Right cardiac atrium (tissue), 5 donors: Measurements from ENCODE around the gene GDF9. TPM values are rescaled to one million over a fixed set of nuclear protein-coding genes. Genes with fewer than 3 reads are reported as not detected.

Experiments used
- ATAC-seq, 2 donors: fragments of 200-7000 bp; cut with Tn5 transposase; one replicate each; pipeline versions ENCODE4 v1.8.0 to v1.9.1; 2020; ENCODE audit warnings: moderate library complexity in 2 of 2, mild to moderate bottlenecking in 1 of 2
- DNase-seq, 3 donors: peaks; one replicate each; pipeline ENCODE4 v3.0.0-alpha.2; 2020
- H3K27ac ChIP-seq: one replicate; pipeline ENCODE4 v1.5.1; 2013; ENCODE audit warnings: mild to moderate bottlenecking, low read length, control low read depth, moderate library complexity
- H3K27me3 ChIP-seq: one replicate; pipeline ENCODE4 v1.6.1; 2013; ENCODE audit not compliant: control insufficient read depth, insufficient read depth
- H3K4me1 ChIP-seq: one replicate; pipeline ENCODE4 v1.6.1; 2013; ENCODE audit warnings: low read length; ENCODE audit not compliant: control insufficient read depth, insufficient read depth
- H3K4me3 ChIP-seq: one replicate; pipeline ENCODE4 v1.5.1; 2013; ENCODE audit warnings: low read length, control low read depth
- H3K9me3 ChIP-seq: one replicate; pipeline ENCODE4 v1.6.1; 2013; ENCODE audit warnings: low read length; ENCODE audit not compliant: control insufficient read depth
- WGBS: extraction: QIAGEN DNeasy Blood & Tissue Kit; methylation state at CpG from one replicate; pipeline ENCODE4 v1.1.7; 2013; 5-methylcytosine and 5-hydroxymethylcytosine counted together
- intact Hi-C, 4 donors: fragments of 100-400 bp; cut with DNase I; formaldehyde crosslinking; loops; one replicate each; pipeline versions ENCODE4 v1.11.0 to v1.14.0; 2022 to 2023
- polyA plus RNA-seq: library from polyadenylated mRNA; stranded (reverse); fragments of 200-250 nt; gene quantifications from one replicate; pipeline ENCODE4 v1.2.3, GENCODE V29; 2013
- total RNA-seq, 4 donors: library from RNA; stranded (reverse); fragmentation: NEBNext Ultra II Directional; extraction: Animal tissue kit (Norgen Biotek cat#: 25700); gene quantifications; one replicate each; pipeline ENCODE4 v1.2.1, GENCODE V29; 2021
- donor health status: healthy with polysubstance abuse.
- donor health status: DM: no; HTN: yes; CAD: no.
- donor health status: DM: no; HTN: no; CAD: no.
- donor health status: DM: no; HTN: yes; CAD: no; lungs with severe emphysema.
- donor health status: DM: yes; HTN: yes; CAD: no.

Gene GDF9
- total and polyA plus RNA-seq, 5 donors, result 0.09 to 0.54 (median 0.16) TPM; not detected in 1

- Histone ChIP-seq H3K9me3 (no peaks in the 10 kb centered on the region), H3K27ac (no peak overlapping the region), H3K4me3 (peak overlapping the region; percentile 42), H3K4me1 (no peaks in the 10 kb centered on the region), H3K27me3 (no peaks in the 10 kb centered on the region)
- WGBS, result 47% methylated on average over 43 of the region's 43 CpGs
- intact Hi-C loops, result loop anchor here in 2 of 4 donors (10.0 kb wide), 2 partner anchors 301 to 441 kb away; no protein-coding TSS in a partner anchor
- ATAC-seq, result no peak
- DNase-seq, result peak in 2 of 3 donors; percentile 54 to 56
These were observed 40.4 kb downstream of the GDF9 start for GRCh38 chr5:132825834-132826391.

- peak; percentile 28 to 56 (median 53) for DNase-seq
- H3K4me3 ChIP-seq, result peak overlapping the region; percentile 42
- no peaks in the 10 kb centered on the region for H3K9me3 ChIP-seq
- ATAC-seq, result no peak
- no peaks in the 10 kb centered on the region for H3K27me3 ChIP-seq
- intact Hi-C loops, result loop anchor here in 2 of 4 donors (10.0 kb wide), 2 partner anchors 300 to 440 kb away; no protein-coding TSS in a partner anchor
- WGBS, result 42% methylated on average over 71 of the region's 71 CpGs
- no peaks in the 10 kb centered on the region for H3K4me1 ChIP-seq
- H3K27ac ChIP-seq, result no peak overlapping the region
These were observed 41.0 kb downstream of the GDF9 start for GRCh38 chr5:132825033-132825833.

- Histone ChIP-seq H3K4me1 (no peaks in the 10 kb centered on the region), H3K9me3 (no peaks in the 10 kb centered on the region), H3K4me3 (no peak overlapping the region), H3K27ac (no peak overlapping the region), H3K27me3 (no peaks in the 10 kb centered on the region)
- ATAC-seq (no peak), DNase-seq (no peak)
- intact Hi-C loops, result loop anchor here in 2 of 4 donors (10.0 kb wide), 2 partner anchors 300 to 440 kb away; no protein-coding TSS in a partner anchor
- 97% methylated on average over 3 of the region's 3 CpGs for WGBS
These were observed 41.8 kb downstream of the GDF9 start for GRCh38 chr5:132824426-132824825.

GRCh38 chr5:132823481-132824050 is 42.7 kb downstream of the GDF9 start:
- no peak overlapping the region for H3K27ac ChIP-seq
- no peaks in the 10 kb centered on the region for H3K9me3 ChIP-seq
- no peaks in the 10 kb centered on the region for H3K4me1 ChIP-seq
- intact Hi-C loops, result loop anchor here in 2 of 4 donors (10.0 kb wide), 2 partner anchors 299 to 439 kb away; no protein-coding TSS in a partner anchor
- WGBS, result 91% methylated on average over 7 of the region's 7 CpGs
- no peak overlapping the region for H3K4me3 ChIP-seq
- DNase-seq, result no peak
- peak in 1 of 2 donors; percentile 6 for ATAC-seq
- no peaks in the 10 kb centered on the region for H3K27me3 ChIP-seq

DNA sequence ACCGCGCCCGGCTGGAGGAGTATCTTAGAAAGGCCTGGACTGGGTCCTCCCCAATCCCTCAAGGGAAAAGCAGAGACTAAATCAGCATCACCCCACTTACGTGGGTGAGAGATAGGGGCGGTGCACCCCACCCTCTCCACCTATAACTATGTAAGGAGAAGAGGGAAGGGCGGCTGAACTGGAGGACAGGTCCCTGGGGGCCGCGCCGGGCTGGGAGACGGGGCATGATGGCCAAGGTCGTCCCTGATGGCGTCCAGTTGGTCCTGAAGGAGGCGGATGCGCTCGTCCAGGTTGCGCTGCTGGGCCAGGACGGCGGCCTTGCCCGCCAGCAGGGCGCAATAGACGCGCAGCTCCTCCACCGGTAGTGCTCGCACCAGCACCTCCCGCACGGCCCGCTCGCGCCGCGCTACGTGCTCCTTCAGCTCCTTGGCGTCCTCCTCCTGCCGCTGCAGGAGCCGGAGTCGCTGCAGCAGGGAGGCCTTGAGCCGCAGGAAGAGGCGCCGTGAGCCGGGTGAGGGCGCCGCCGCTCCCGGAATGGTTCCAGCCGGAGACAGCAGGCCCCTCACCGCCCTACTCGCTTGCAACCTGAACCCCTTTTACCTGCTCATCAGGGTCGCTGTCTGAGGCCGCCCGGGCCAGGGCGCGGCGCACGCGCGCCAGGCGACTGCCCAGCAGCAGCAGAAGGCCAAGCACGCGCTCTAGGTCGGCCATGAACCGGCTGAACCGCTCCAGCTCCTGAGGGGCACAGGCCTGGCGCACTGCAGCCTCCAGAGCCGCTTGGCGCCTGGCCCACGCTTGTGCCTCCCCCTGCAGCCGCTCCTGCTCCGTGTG is 43.4 kb downstream of the GDF9 start:
- 33% methylated on average over 68 of the region's 68 CpGs for WGBS
- Histone ChIP-seq H3K27me3 (no peaks in the 10 kb centered on the region), H3K9me3 (no peaks in the 10 kb centered on the region), H3K4me3 (no peak overlapping the region), H3K27ac (no peak overlapping the region), H3K4me1 (no peaks in the 10 kb centered on the region)
- DNase-seq, result peak in 2 of 3 donors; percentile 67 to 69
- peak; percentile 4 to 5 for ATAC-seq
- intact Hi-C loops, result loop anchor here in 2 of 4 donors (10.0 kb wide), 2 partner anchors 298 to 438 kb away; no protein-coding TSS in a partner anchor

DNA sequence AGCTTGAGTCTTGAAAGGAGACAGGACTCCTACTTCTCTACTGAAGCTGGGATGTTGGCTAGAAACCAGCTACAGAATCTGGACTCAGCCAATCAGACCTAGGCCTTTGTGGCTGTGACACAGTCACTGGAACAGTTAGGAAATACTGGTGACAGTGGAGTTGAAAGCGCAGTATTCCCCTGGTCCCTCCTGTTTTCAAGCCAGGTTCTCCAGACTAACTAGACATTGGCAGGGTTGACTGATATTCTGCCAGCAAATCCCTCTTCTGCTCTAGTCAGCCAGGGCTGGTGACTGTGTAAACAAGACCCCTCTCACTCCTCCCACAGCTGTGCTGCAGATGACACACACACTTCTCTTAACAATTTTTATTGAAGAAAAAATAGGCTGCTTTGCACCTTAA is 44.5 kb downstream of the GDF9 start:
- H3K27me3 ChIP-seq, result no peaks in the 10 kb centered on the region
- peak; percentile 15 to 38 for ATAC-seq
- no peaks in the 10 kb centered on the region for H3K4me1 ChIP-seq
- 73% methylated on average over 1 of the region's 1 CpG for WGBS
- intact Hi-C loops, result loop anchor here in 2 of 4 donors (10.0 kb wide), 2 partner anchors 297 to 437 kb away; no protein-coding TSS in a partner anchor
- no peaks in the 10 kb centered on the region for H3K9me3 ChIP-seq
- DNase-seq, result peak in 1 of 3 donors; percentile 33
- H3K4me3 ChIP-seq, result no peak overlapping the region
- no peak overlapping the region for H3K27ac ChIP-seq

DNA sequence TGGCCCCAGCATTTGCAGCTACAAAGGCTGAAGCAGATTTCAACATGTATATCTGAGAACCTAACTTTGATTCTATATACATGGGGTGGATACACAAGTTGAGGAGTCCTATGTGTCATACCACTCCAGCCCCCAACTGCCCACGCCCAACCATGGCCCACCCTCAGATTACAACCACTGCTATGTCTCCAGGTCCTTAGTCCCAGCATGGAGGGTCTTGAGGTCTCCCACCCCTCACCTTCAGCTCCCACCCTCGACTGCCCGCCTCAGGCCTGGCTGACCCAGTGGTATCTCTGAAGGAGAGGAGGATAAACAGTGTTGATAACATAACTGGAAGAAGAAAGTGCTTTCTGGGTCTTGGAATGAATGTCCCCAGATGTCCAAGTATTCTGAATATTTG is 44.9 kb downstream of the GDF9 start:
- Histone ChIP-seq H3K27me3 (no peaks in the 10 kb centered on the region), H3K27ac (no peak overlapping the region), H3K9me3 (no peaks in the 10 kb centered on the region), H3K4me1 (no peaks in the 10 kb centered on the region), H3K4me3 (no peak overlapping the region)
- ATAC-seq (no peak), DNase-seq (no peak)
- 87% methylated on average over 3 of the region's 3 CpGs for WGBS
- intact Hi-C loops, result loop anchor here in 2 of 4 donors (10.0 kb wide), 2 partner anchors 297 to 437 kb away; no protein-coding TSS in a partner anchor

GRCh38 chr5:132820162-132820754 is 46.0 kb downstream of the GDF9 start:
- intact Hi-C loops, result loop anchor here in 2 of 4 donors (10.0 kb wide), 2 partner anchors 295 to 435 kb away; no protein-coding TSS in a partner anchor
- Histone ChIP-seq H3K27ac (no peak overlapping the region), H3K9me3 (no peaks in the 10 kb centered on the region), H3K4me1 (no peaks in the 10 kb centered on the region), H3K27me3 (no peaks in the 10 kb centered on the region), H3K4me3 (no peak overlapping the region)
- ATAC-seq (peak; percentile 85 to 88), DNase-seq (peak; percentile 92 to 96 (median 94))
- 21% methylated on average over 15 of the region's 15 CpGs for WGBS

DNA sequence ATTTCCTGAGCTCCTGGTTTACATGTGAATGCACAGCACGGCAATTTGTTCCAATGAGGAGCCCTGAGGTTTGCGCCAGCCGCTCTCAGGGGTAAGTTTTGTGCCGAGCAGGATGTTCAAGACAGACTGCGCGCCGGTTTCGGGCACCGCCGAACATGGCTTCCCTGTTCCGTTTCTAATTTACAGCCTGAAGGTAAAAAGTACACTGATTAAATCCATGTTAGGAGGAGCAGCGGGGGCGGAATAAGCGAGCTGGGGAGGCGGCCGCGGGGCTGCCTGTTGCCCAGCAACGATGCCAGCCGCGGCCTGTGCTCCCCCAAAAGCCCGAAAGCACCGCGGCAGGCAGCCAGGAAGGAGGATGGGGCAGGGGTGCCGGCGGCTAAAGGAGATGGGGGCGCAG is 46.8 kb downstream of the GDF9 start:
- Histone ChIP-seq H3K4me3 (no peak overlapping the region), H3K27me3 (no peaks in the 10 kb centered on the region)
- 28% methylated on average over 26 of the region's 26 CpGs for WGBS

DNA sequence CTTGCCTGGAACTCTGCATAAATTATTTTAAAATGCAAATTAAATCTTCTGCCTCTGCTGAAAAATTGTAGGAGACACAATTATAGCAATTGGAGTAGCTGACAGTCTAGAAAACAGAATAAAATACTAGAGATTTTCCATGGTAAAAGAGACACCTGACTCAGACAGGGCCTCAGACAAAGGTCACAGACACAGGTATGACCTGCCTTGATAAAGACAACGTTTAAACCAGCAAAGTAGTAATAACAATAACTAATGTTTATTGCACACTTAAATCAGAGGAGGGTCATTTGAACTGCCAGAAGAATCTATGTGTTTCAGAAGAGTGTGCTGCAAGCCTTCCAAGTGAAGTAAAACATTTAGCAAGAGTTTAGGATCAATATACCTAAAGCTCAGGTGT is 49.3 kb downstream of the GDF9 start:
- Histone ChIP-seq H3K4me1 (no peaks in the 10 kb centered on the region), H3K27me3 (no peaks in the 10 kb centered on the region), H3K27ac (no peak overlapping the region), H3K9me3 (no peaks in the 10 kb centered on the region), H3K4me3 (no peak overlapping the region)
- DNase-seq (no peak), ATAC-seq (no peak)
- 70% methylated on average over 1 of the region's 1 CpG for WGBS
- intact Hi-C loops, result loop anchor here in 1 of 4 donors (10.0 kb wide), 1 partner anchor 52 kb away; no protein-coding TSS in a partner anchor

More for the DNA sequence above, 46.8 kb downstream of the GDF9 start:
- Histone ChIP-seq H3K4me1 (no peaks in the 10 kb centered on the region), H3K9me3 (no peaks in the 10 kb centered on the region), H3K27ac (no peak overlapping the region)
- intact Hi-C loops, result loop anchor here in 1 of 4 donors (10.0 kb wide), 1 partner anchor 55 kb away; no protein-coding TSS in a partner anchor
- ATAC-seq, result no peak
- peak in 1 of 3 donors; percentile 68 for DNase-seq
